ENCODE results near the gene TMEM125.

DNA sequence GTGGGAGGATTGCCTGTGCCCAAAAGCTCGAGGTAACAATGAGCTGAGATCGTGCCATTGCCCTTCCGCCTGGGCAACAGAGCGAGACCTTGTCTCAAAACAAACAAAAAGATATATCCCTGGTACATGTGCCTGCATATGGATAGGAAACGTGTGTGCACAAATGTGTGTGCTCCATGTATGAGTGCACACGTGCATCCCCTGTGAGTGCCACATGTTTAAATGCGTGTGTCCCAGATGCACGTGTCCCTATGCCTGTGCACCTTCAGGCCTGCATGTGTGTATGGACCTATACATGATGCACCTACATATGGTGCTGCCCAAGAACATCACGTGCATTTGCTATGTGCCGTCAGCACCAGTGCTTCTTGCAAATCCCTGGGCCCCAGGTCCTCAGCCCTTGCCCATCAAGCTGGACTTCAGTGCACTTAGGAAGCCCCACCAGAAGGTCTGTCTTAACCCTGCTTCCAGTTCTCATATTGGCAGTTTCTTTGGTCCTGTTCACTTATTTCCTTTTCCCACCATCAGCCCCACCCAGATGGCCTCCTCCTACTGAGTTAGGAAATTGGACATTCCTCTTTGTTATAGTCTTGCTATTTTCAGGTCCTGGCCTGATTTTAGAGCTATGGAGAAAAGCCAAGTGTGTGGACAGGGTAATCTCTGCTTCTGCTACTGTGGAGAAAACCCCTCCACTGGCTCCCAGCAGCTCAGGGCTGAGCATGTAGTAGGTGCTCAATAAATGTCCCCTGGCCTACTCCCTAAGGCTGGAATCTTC lies 46.4 kb downstream of the TMEM125 start:
- TF ChIP-seq, protein P1, sequence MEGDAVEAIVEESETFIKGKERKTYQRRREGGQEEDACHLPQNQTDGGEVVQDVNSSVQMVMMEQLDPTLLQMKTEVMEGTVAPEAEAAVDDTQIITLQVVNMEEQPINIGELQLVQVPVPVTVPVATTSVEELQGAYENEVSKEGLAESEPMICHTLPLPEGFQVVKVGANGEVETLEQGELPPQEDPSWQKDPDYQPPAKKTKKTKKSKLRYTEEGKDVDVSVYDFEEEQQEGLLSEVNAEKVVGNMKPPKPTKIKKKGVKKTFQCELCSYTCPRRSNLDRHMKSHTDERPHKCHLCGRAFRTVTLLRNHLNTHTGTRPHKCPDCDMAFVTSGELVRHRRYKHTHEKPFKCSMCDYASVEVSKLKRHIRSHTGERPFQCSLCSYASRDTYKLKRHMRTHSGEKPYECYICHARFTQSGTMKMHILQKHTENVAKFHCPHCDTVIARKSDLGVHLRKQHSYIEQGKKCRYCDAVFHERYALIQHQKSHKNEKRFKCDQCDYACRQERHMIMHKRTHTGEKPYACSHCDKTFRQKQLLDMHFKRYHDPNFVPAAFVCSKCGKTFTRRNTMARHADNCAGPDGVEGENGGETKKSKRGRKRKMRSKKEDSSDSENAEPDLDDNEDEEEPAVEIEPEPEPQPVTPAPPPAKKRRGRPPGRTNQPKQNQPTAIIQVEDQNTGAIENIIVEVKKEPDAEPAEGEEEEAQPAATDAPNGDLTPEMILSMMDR (IDR thresholded peaks at IDR 0.05): no peak
- no peak for TF ChIP-seq EZH2 (IDR thresholded peaks at IDR 0.05)
- no peak for TF ChIP-seq EZH2phosphoT487 (IDR thresholded peaks at IDR 0.05)
